ENCODE results near the gene TSHR. TPM values are rescaled to one million over a fixed set of nuclear protein-coding genes. Genes with fewer than 3 reads are reported as not detected.
A peak's percentile ranks its signal among the peaks of the same experiment; 100 is the strongest.

The TSHR gene
- total and polyA plus RNA-seq, 11 donors = not detected

DNA sequence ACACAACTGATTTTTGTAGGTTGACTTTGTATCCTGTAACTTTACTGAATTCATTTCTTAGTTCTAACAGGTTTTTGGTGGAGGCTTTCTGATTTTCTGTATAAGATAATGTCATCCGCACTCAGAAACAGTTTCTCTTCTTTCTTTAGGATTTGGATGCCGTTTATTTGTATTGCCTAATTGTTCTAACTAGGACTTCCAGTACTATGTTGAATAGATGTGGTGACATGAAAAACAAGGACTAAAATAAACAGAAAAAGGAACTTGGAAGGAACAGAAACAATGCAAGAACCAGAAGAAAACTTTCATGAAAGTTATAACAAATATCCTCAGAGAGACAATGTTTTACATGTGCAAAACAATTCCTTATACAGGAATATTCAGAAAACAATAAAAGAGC, 165.1 kb downstream of the TSHR start:
- peak overlapping the region in 1 of 12 donors; percentile 30 for H3K27ac ChIP-seq
- WGBS, 4 donors = 58 to 78% (median 72%) methylated on average over 2 of the region's 2 CpGs
- ATAC-seq = no peak

DNA sequence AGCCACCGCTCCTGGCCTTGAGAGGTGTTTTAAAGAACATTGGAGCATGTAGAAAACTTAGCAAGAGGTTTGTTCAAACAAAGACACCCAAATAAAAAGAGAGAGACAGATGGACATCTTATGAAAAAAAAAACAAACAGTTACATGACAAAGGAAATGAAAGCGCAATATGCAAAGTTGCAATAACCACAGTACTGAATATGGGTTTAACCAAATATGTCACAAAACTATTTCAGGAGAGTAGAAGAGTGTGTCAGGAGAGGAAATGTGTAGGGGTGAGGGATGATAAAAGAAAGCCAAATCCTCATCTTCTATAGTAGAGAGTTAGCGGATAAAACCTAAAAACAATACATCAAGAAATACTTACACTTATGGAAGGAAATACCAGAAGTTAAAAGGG, 166.9 kb downstream of the TSHR start:
- no peaks in the 10 kb centered on the region for H3K9me3 ChIP-seq

More for the DNA sequence above, 165.1 kb downstream of the TSHR start:
- Histone ChIP-seq H3K36me3 (no peaks in the 10 kb centered on the region), H3K27me3 (no peaks in the 10 kb centered on the region), H3K4me3 (no peak overlapping the region), H3K4me1 (peaks cover 0 to 10% (median 0%) of the 10 kb centered on the region in 12 donors), H3K9me3 (no peaks in the 10 kb centered on the region)
- intact Hi-C loops (cut with DNase I) = no loop called here
- DNase-seq = no peak
- TF ChIP-seq POLR2A (IDR thresholded peaks at IDR 0.05) = no peak
- TF ChIP-seq CTCF (IDR thresholded peaks at IDR 0.05) = no peak

GRCh38 chr14:81123811-81124210, 168.4 kb downstream of the TSHR start:
- Histone ChIP-seq H3K36me3 (no peaks in the 10 kb centered on the region), H3K27ac (no peak overlapping the region), H3K9me3 (no peaks in the 10 kb centered on the region), H3K4me1 (peaks cover 0 to 10% (median 0%) of the 10 kb centered on the region in 12 donors), H3K27me3 (no peaks in the 10 kb centered on the region), H3K4me3 (no peak overlapping the region)
- TF ChIP-seq CTCF (IDR thresholded peaks at IDR 0.05) (no peak), POLR2A (IDR thresholded peaks at IDR 0.05) (no peak)
- ATAC-seq (no peak), DNase-seq (no peak)
- intact Hi-C loops (cut with DNase I) = no loop called here

More for the DNA sequence above, 166.9 kb downstream of the TSHR start:
- no peaks in the 10 kb centered on the region for H3K27me3 ChIP-seq
- H3K4me1 ChIP-seq = peaks cover 0 to 10% (median 0%) of the 10 kb centered on the region in 12 donors
- DNase-seq (no peak), ATAC-seq (no peak)
- H3K27ac ChIP-seq = no peak overlapping the region
- TF ChIP-seq POLR2A (IDR thresholded peaks at IDR 0.05) (no peak), CTCF (IDR thresholded peaks at IDR 0.05) (no peak)
- intact Hi-C loops (cut with DNase I) = no loop called here
- no peak overlapping the region for H3K4me3 ChIP-seq
- no peaks in the 10 kb centered on the region for H3K36me3 ChIP-seq
- WGBS, 4 donors = 89 to 93% (median 90%) methylated on average over 3 of the region's 3 CpGs

GRCh38 chr14:81125536-81125935, 170.1 kb downstream of the TSHR start:
- DNase-seq (no peak), ATAC-seq (no peak)
- H3K9me3 ChIP-seq = no peaks in the 10 kb centered on the region
- H3K36me3 ChIP-seq = no peaks in the 10 kb centered on the region
- TF ChIP-seq CTCF (IDR thresholded peaks at IDR 0.05) (no peak), POLR2A (IDR thresholded peaks at IDR 0.05) (no peak)
- H3K4me1 ChIP-seq = peaks cover 0 to 10% (median 0%) of the 10 kb centered on the region in 12 donors
- intact Hi-C loops (cut with DNase I) = no loop called here
- H3K4me3 ChIP-seq = no peak overlapping the region
- no peaks in the 10 kb centered on the region for H3K27me3 ChIP-seq
- H3K27ac ChIP-seq = no peak overlapping the region
- 77 to 87% (median 81%) methylated on average over 4 of the region's 4 CpGs for WGBS, 4 donors

Measured in heart left ventricle (tissue), 16 donors.